Loucy (cell line): ENCODE measurements around the gene DDX19B.

Experiments used
- EZH2phosphoT487 ChIP-seq: fragments of 200-600 bp; IDR thresholded peaks from 2 replicates; pipeline ENCODE4 v1.6.1; 2018; ENCODE audit warnings: antibody characterized with exemption, mild to moderate bottlenecking, moderate library complexity, borderline replicate concordance
- TF ChIP-seq, protein P1 (sequence below): fragments of 200-600 bp; sonication (generic); conservative IDR thresholded peaks from 2 replicates; pipeline ENCODE4 v1.5.1; 2014; ENCODE audit warnings: mild to moderate bottlenecking, antibody characterized with exemption, low read length

GRCh38 chr16:70276392-70276791, 22.6 kb upstream of the DDX19B start:
- TF ChIP-seq, protein P1, sequence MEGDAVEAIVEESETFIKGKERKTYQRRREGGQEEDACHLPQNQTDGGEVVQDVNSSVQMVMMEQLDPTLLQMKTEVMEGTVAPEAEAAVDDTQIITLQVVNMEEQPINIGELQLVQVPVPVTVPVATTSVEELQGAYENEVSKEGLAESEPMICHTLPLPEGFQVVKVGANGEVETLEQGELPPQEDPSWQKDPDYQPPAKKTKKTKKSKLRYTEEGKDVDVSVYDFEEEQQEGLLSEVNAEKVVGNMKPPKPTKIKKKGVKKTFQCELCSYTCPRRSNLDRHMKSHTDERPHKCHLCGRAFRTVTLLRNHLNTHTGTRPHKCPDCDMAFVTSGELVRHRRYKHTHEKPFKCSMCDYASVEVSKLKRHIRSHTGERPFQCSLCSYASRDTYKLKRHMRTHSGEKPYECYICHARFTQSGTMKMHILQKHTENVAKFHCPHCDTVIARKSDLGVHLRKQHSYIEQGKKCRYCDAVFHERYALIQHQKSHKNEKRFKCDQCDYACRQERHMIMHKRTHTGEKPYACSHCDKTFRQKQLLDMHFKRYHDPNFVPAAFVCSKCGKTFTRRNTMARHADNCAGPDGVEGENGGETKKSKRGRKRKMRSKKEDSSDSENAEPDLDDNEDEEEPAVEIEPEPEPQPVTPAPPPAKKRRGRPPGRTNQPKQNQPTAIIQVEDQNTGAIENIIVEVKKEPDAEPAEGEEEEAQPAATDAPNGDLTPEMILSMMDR = no peak
- no peak for TF ChIP-seq EZH2phosphoT487
